A549 treated with AZD9567 at 1 μM for 4 hours (cell line): ENCODE results near the gene PIK3C2G. TPM values are rescaled to one million over a fixed set of nuclear protein-coding genes. Genes with fewer than 3 reads are reported as not detected.

ENCODE experiments used
- total RNA-seq: library from RNA; stranded (reverse); fragments of 200-300 nt; extraction: Qiagen RNA extraction; gene quantifications from 5 replicates; pipeline ENCODE4 v1.2.3, GENCODE V29; 2022; ENCODE audit not compliant: insufficient read depth

PIK3C2G gene
- total RNA-seq: not detected in 5 replicates

GRCh38 chr12:18261273-18261672, at the start of gene PIK3C2G:
Gene PIK3C2G, plus strand, starts transcription at chr12:18261518. Its CDS starts 20,564 bp downstream, at chr12:18282082.

Other genes starting within 250 kb of the PIK3C2G start
- not detected in 5 replicates for gene RERGL, start 171.3 kb upstream of the PIK3C2G start, total RNA-seq